Neuronal stem cell (in vitro differentiated cells): Measurements from ENCODE around the gene OR51B5.
"Not testable (repeated sequence)": the region's sequence is repeated elsewhere in the genome, so short reads cannot be mapped to it uniquely, and the experiment has no call there.

Experiments
- DNase-seq: peaks from one replicate; pipeline ENCODE4 v3.0.0-alpha.2; 2013; ENCODE audit warnings: low spot score
- H2AFZ ChIP-seq: one replicate; pipeline ENCODE4 v1.6.1; 2013; ENCODE audit warnings: mild to moderate bottlenecking, low read length, inconsistent platforms
- H2AK5ac ChIP-seq: 2 replicates; pipeline ENCODE4 v1.6.1; 2013; ENCODE audit warnings: low read depth, mild to moderate bottlenecking, inconsistent platforms, low read length, moderate library complexity, mixed read lengths
- H2BK120ac ChIP-seq: 2 replicates; pipeline ENCODE4 v1.6.1; 2013; ENCODE audit warnings: low read depth, mild to moderate bottlenecking, inconsistent platforms, low read length, moderate library complexity, mixed read lengths
- H2BK12ac ChIP-seq: one replicate; pipeline ENCODE4 v1.6.1; 2013; ENCODE audit warnings: low read length, inconsistent platforms
- H2BK15ac ChIP-seq: 2 replicates; pipeline ENCODE4 v1.6.1; 2013; ENCODE audit warnings: mild to moderate bottlenecking, low read length, inconsistent platforms, mixed read lengths
- H2BK5ac ChIP-seq: one replicate; pipeline ENCODE4 v1.6.1; 2013; ENCODE audit warnings: inconsistent platforms, mild to moderate bottlenecking, low read length, moderate library complexity
- H3K14ac ChIP-seq: one replicate; pipeline ENCODE4 v1.6.1; 2013; ENCODE audit warnings: low read length, inconsistent platforms
- H3K18ac ChIP-seq: 2 replicates; pipeline ENCODE4 v1.6.1; 2013; ENCODE audit warnings: low read length, inconsistent platforms
- H3K23ac ChIP-seq: 2 replicates; pipeline ENCODE4 v1.6.1; 2013; ENCODE audit warnings: low read depth, mild to moderate bottlenecking, mixed read lengths, low read length, inconsistent platforms; ENCODE audit not compliant: poor library complexity
- H3K27ac ChIP-seq: replicated peaks from 3 replicates; pipeline ENCODE4 v1.5.1; 2013; ENCODE audit warnings: low read length, inconsistent platforms
- H3K27me3 ChIP-seq, 3 experiments: 2 replicates each; pipeline ENCODE4 v1.6.1; 2013; ENCODE audit warnings: low read length in 3 of 3, mild to moderate bottlenecking in 2 of 3, inconsistent platforms in 1 of 3, low read depth in 1 of 3, mixed read lengths in 1 of 3, moderate library complexity in 1 of 3; ENCODE audit not compliant: control insufficient read depth in 3 of 3, insufficient read depth in 3 of 3
- H3K36me3 ChIP-seq, 2 donors: replicated peaks in 1 of 2; 2 replicates each; pipeline ENCODE4 v1.6.1; 2013; ENCODE audit warnings: low read length in 2 of 2; ENCODE audit not compliant: control insufficient read depth in 2 of 2, insufficient read depth in 2 of 2
- H3K4ac ChIP-seq: 2 replicates; pipeline ENCODE4 v1.6.1; 2013; ENCODE audit warnings: inconsistent platforms, mild to moderate bottlenecking, low read length, moderate library complexity
- H3K4me1 ChIP-seq, 2 donors: 1 replicate in 1 of 2; 2 replicates in 1 of 2; pipeline ENCODE4 v1.6.1; 2013; ENCODE audit warnings: low read length in 2 of 2, low read depth in 1 of 2; ENCODE audit not compliant: control insufficient read depth in 2 of 2, insufficient read depth in 1 of 2
- H3K4me2 ChIP-seq: one replicate; pipeline ENCODE4 v1.6.1; 2013; ENCODE audit warnings: mild to moderate bottlenecking, low read length, inconsistent platforms; ENCODE audit not compliant: insufficient read depth, poor library complexity, severe bottlenecking
- H3K4me3 ChIP-seq, 2 donors: 2 replicates each; pipeline ENCODE4 v1.5.1; 2013; ENCODE audit warnings: low read length in 2 of 2, mild to moderate bottlenecking in 2 of 2, inconsistent platforms in 1 of 2, moderate library complexity in 1 of 2
- H3K79me1 ChIP-seq: one replicate; pipeline ENCODE4 v1.6.1; 2013; ENCODE audit warnings: low read depth, mild to moderate bottlenecking, inconsistent platforms, low read length, moderate library complexity
- H3K9ac ChIP-seq: one replicate; pipeline ENCODE4 v1.6.1; 2013; ENCODE audit warnings: mild to moderate bottlenecking, low read depth, low read length, inconsistent platforms; ENCODE audit not compliant: poor library complexity
- H3K9me3 ChIP-seq, 2 donors: replicated peaks in 1 of 2; 2 replicates each; pipeline versions ENCODE3 to v1.6.1; 2013; ENCODE audit warnings: low read length in 2 of 2, mild to moderate bottlenecking in 2 of 2, inconsistent platforms in 1 of 2, low read depth in 1 of 2, mixed read lengths in 1 of 2, moderate library complexity in 1 of 2; ENCODE audit not compliant: control insufficient read depth in 2 of 2, insufficient read depth in 1 of 2
- H4K8ac ChIP-seq: one replicate; pipeline ENCODE4 v1.6.1; 2013; ENCODE audit warnings: low read depth, mild to moderate bottlenecking, inconsistent platforms, low read length, moderate library complexity
- H4K91ac ChIP-seq: one replicate; pipeline ENCODE4 v1.6.1; 2013; ENCODE audit warnings: low read length, low read depth, mild to moderate bottlenecking, inconsistent platforms; ENCODE audit not compliant: poor library complexity
- WGBS, 2 donors: extraction: QIAGEN DNeasy Blood & Tissue Kit; methylation state at CpG; one replicate each; pipeline ENCODE4 v1.1.7; 2013; ENCODE audit warnings: missing lambda C conversion rate in 2 of 2, mixed read lengths in 1 of 2; ENCODE audit not compliant: insufficient read length in 2 of 2, insufficient replicate concordance in 1 of 2; ENCODE audit errors: extremely low coverage in 2 of 2; 5-methylcytosine and 5-hydroxymethylcytosine counted together

Gene OR51B5

GRCh38 chr11:5313326-5314023 lies 29.8 kb downstream of the OR51B5 start:
- not testable (repeated sequence) for H3K4me2 ChIP-seq, H2BK15ac ChIP-seq, H3K36me3 ChIP-seq, H2BK120ac ChIP-seq, H3K9ac ChIP-seq, H3K18ac ChIP-seq, H4K91ac ChIP-seq, H2BK5ac ChIP-seq, H2BK12ac ChIP-seq, H3K9me3 ChIP-seq, H4K8ac ChIP-seq, H3K23ac ChIP-seq, H3K27ac ChIP-seq, H3K14ac ChIP-seq, H2AFZ ChIP-seq, DNase-seq, H3K27me3 ChIP-seq, H3K4me3 ChIP-seq, H3K4me1 ChIP-seq, H2AK5ac ChIP-seq, H3K4ac ChIP-seq, H3K79me1 ChIP-seq
- WGBS, 2 donors = no CpG with 5 or more reads among the region's 3 CpGs

GRCh38 chr11:5310423-5310822 lies 32.9 kb downstream of the OR51B5 start:
- Histone ChIP-seq H3K4me2 (no peak overlapping the region), H3K4me3 (no peak overlapping the region), H3K27ac (no peak overlapping the region), H3K27me3 (no peaks in the 10 kb centered on the region), H2AFZ (no peak overlapping the region), H2BK5ac (no peak overlapping the region), H4K8ac (no peak overlapping the region), H2BK120ac (no peak overlapping the region), H3K9ac (no peak overlapping the region), H3K4ac (no peak overlapping the region), H3K18ac (no peak overlapping the region), H2BK15ac (no peak overlapping the region), H3K36me3 (no peaks in the 10 kb centered on the region), H3K79me1 (no peaks in the 10 kb centered on the region), H3K4me1 (no peaks in the 10 kb centered on the region), H2AK5ac (no peak overlapping the region), H3K9me3 (no peaks in the 10 kb centered on the region), H4K91ac (no peak overlapping the region), H3K14ac (no peak overlapping the region), H2BK12ac (no peak overlapping the region), H3K23ac (no peak overlapping the region)
- WGBS, 2 donors = no CpG with 5 or more reads among the region's 1 CpG
- no peak for DNase-seq

DNA sequence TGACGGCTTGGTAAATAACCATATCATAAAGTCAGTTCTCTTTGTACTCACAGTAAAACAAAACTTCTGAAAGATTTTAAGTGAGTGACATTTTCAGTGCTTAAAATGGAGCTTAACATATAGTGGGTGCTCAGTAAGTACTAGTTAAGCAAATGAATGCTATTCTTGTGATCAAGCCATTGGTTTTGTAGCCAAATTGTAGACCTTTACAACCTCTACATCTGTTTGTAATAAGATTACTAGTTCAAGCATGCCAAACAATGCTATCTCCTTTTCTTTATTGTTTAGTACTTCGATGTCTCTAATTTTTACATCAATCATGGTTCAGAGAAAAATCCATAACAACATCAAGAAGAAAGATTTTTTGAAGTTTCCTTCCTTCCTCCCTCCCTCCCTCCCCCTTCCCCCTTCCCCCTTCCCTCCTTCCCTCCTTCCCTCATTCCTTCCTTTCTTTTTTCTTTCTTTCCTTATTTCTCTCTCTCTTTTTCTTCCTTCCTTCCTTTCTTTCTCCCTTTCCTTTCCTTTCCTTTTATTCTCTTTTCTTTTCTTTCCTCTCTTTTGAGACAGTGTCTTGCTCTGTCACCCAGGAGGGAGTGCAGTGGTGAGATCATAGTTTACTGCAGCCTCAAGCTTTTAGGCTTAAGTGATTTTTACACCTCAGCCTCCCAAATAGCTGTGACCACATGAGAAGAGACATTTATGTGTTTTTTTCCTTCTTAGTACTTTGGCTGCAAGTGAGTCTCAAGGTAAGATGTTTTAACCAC lies 35.9 kb downstream of the OR51B5 start:
- Histone ChIP-seq H2BK120ac (no peak overlapping the region), H3K14ac (no peak overlapping the region), H3K23ac (no peak overlapping the region), H3K79me1 (no peaks in the 10 kb centered on the region), H2BK12ac (no peak overlapping the region), H3K4me1 (no peaks in the 10 kb centered on the region), H3K27me3 (no peaks in the 10 kb centered on the region), H3K9me3 (no peaks in the 10 kb centered on the region), H2BK5ac (no peak overlapping the region), H3K4me2 (no peak overlapping the region), H3K4me3 (no peak overlapping the region), H2AFZ (no peak overlapping the region), H4K91ac (no peak overlapping the region), H2AK5ac (no peak overlapping the region), H3K36me3 (no peaks in the 10 kb centered on the region), H2BK15ac (no peak overlapping the region), H3K27ac (no peak overlapping the region), H3K18ac (no peak overlapping the region), H3K4ac (no peak overlapping the region), H4K8ac (no peak overlapping the region), H3K9ac (no peak overlapping the region)
- no peak for DNase-seq
- no CpG with 5 or more reads among the region's 2 CpGs for WGBS, 2 donors

DNA sequence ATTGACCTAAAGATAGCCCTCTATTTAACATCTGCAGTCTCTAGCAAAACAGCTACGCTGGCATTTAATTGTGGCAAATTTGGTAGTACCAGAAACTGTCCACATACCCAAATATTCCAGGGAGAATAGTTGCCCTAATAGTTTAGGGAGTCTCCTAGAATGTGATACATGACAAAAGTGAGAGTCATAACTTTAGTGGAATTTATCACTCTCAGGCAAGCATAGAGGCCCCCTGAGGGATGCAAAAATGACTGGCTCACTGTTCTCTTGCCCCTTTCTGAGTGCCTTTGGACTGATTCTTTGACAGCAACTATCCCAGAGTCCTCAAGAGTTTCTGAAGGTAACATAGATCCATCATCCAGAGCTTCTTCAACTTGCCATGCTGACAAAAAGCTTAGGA lies 39.3 kb downstream of the OR51B5 start:
- Histone ChIP-seq H2BK12ac (no peak overlapping the region), H2AK5ac (no peak overlapping the region), H3K79me1 (no peaks in the 10 kb centered on the region), H4K91ac (no peak overlapping the region), H3K9ac (no peak overlapping the region), H3K4ac (no peak overlapping the region), H3K4me2 (no peak overlapping the region), H3K27me3 (no peaks in the 10 kb centered on the region), H3K9me3 (peaks cover 0 to 2% of the 10 kb centered on the region in 2 donors), H3K14ac (no peak overlapping the region), H2AFZ (no peak overlapping the region), H2BK5ac (no peak overlapping the region), H2BK15ac (no peak overlapping the region), H3K4me3 (no peak overlapping the region), H3K27ac (no peak overlapping the region), H3K36me3 (no peaks in the 10 kb centered on the region), H3K4me1 (no peaks in the 10 kb centered on the region), H3K18ac (no peak overlapping the region), H4K8ac (no peak overlapping the region), H2BK120ac (no peak overlapping the region), H3K23ac (no peak overlapping the region)
- no peak for DNase-seq
- no CpG with 5 or more reads among the region's 1 CpG for WGBS, 2 donors
